OCI-LY3 (cell line): Measurements from ENCODE around the gene PLEKHH2.

ENCODE experiments used
- H2AFZ ChIP-seq: fragments of 200-600, 300-600 bp; shearing (Covaris generic); 2 replicates; pipeline ENCODE4 v1.6.0; 2014; ENCODE audit warnings: antibody characterized with exemption, low read depth, low read length
- H3K27ac ChIP-seq: fragments of 200-600, 300-600 bp; sonication (generic); 2 replicates; pipeline ENCODE4 v1.5.1; 2014; ENCODE audit warnings: mild to moderate bottlenecking, low read length, moderate library complexity, mixed read lengths
- H3K27me3 ChIP-seq: fragments of 200-600, 300-600 bp; sonication (generic); 2 replicates; pipeline ENCODE4 v1.6.1; 2014; ENCODE audit warnings: low read depth, low read length, mixed read lengths
- H3K36me3 ChIP-seq: fragments of 200-600, 300-600 bp; sonication (generic); replicated peaks from 2 replicates; pipeline ENCODE3; 2014; ENCODE audit warnings: low read depth, low read length, mixed read lengths
- H3K4me1 ChIP-seq: fragments of 300-600, 200-600 bp; sonication (generic); 2 replicates; pipeline ENCODE4 v1.6.1; 2014; ENCODE audit warnings: low read length, mixed read lengths
- H3K4me2 ChIP-seq: fragments of 200-600, 300-600 bp; sonication (generic); 2 replicates; pipeline ENCODE4 v1.6.1; 2014; ENCODE audit warnings: low read length, mixed read lengths
- H3K4me3 ChIP-seq: fragments of 300-600, 200-600 bp; sonication (generic); 2 replicates; pipeline ENCODE4 v1.5.1; 2014; ENCODE audit warnings: antibody characterized with exemption, mild to moderate bottlenecking, low read length, moderate library complexity
- H3K79me2 ChIP-seq: fragments of 300-600, 200-600 bp; shearing (Covaris generic); 2 replicates; pipeline ENCODE4 v1.6.1; 2014; ENCODE audit warnings: mild to moderate bottlenecking, low read length, mixed read lengths
- H3K9ac ChIP-seq: fragments of 300-600, 200-600 bp; shearing (Covaris generic); 2 replicates; pipeline ENCODE4 v1.6.0; 2014; ENCODE audit warnings: mild to moderate bottlenecking, low read length, moderate library complexity
- H3K9me3 ChIP-seq: fragments of 200-600, 300-600 bp; shearing (Covaris generic); 2 replicates; pipeline ENCODE4 v1.6.1; 2014; ENCODE audit warnings: low read length, mixed read lengths; ENCODE audit not compliant: insufficient read depth
- H4K20me1 ChIP-seq: fragments of 200-600, 300-600 bp; sonication (generic); 2 replicates; pipeline ENCODE4 v1.6.1; 2016; ENCODE audit warnings: low read length, mixed read lengths; ENCODE audit not compliant: insufficient read depth
- EZH2phosphoT487 ChIP-seq: fragments of 200-600 bp; shearing (Covaris generic); IDR thresholded peaks from 2 replicates; pipeline ENCODE4 v1.6.1; 2018; ENCODE audit warnings: antibody characterized with exemption, mixed run types, low read depth
- TF ChIP-seq, protein P1 (sequence below): fragments of 200-600, 300-600 bp; sonication (generic); IDR thresholded peaks from 2 replicates; pipeline ENCODE4 v1.5.1; 2014; ENCODE audit warnings: antibody characterized with exemption, low read length, low read depth

The PLEKHH2 gene

GRCh38 chr2:43710866-43711265 lies 73.8 kb downstream of the PLEKHH2 start:
- Histone ChIP-seq H3K4me3 (no peak overlapping the region), H3K27me3 (peaks cover 12% of the 10 kb centered on the region; the same call in 1 of the 2 replicates), H3K9ac (no peak overlapping the region), H2AFZ (no peak overlapping the region), H3K4me2 (no peak overlapping the region), H3K27ac (no peak overlapping the region), H3K4me1 (no peaks in the 10 kb centered on the region), H3K36me3 (no peaks in the 10 kb centered on the region), H4K20me1 (no peaks in the 10 kb centered on the region), H3K9me3 (no peaks in the 10 kb centered on the region), H3K79me2 (no peaks in the 10 kb centered on the region)
- TF ChIP-seq, protein P1, sequence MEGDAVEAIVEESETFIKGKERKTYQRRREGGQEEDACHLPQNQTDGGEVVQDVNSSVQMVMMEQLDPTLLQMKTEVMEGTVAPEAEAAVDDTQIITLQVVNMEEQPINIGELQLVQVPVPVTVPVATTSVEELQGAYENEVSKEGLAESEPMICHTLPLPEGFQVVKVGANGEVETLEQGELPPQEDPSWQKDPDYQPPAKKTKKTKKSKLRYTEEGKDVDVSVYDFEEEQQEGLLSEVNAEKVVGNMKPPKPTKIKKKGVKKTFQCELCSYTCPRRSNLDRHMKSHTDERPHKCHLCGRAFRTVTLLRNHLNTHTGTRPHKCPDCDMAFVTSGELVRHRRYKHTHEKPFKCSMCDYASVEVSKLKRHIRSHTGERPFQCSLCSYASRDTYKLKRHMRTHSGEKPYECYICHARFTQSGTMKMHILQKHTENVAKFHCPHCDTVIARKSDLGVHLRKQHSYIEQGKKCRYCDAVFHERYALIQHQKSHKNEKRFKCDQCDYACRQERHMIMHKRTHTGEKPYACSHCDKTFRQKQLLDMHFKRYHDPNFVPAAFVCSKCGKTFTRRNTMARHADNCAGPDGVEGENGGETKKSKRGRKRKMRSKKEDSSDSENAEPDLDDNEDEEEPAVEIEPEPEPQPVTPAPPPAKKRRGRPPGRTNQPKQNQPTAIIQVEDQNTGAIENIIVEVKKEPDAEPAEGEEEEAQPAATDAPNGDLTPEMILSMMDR: no peak
- TF ChIP-seq EZH2phosphoT487: no peak

DNA sequence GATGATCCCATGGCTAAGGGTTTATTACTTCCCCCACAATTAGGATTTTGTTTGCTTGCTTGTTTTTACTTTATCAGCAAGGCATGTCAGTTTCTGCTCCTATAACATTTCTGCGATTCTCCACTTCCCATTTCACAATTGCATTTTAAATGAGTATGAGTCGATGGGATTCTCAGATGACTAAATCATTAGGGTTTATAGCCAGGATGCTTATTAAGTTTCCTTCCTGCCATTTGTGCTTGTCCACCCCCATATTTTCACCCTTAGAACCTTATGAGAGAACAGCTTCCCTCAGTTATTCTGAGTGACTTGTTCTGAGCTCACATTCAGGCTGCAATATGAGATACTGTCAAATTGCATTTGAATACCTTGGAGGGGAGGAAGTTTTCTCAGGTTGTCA lies 77.1 kb downstream of the PLEKHH2 start:
- H3K4me3 ChIP-seq: no peak overlapping the region
- no peak overlapping the region for H3K9ac ChIP-seq
- no peaks in the 10 kb centered on the region for H3K9me3 ChIP-seq
- H3K27me3 ChIP-seq: peaks cover 4% of the 10 kb centered on the region; the same call in 1 of the 2 replicates
- no peak overlapping the region for H3K27ac ChIP-seq
- H3K79me2 ChIP-seq: no peaks in the 10 kb centered on the region
- H3K36me3 ChIP-seq: no peaks in the 10 kb centered on the region
- no peak overlapping the region for H2AFZ ChIP-seq
- TF ChIP-seq EZH2phosphoT487: no peak
- TF ChIP-seq, protein P1: no peak
- peaks cover 4% of the 10 kb centered on the region; the same call in 1 of the 2 replicates for H3K4me1 ChIP-seq
- no peak overlapping the region for H3K4me2 ChIP-seq
- H4K20me1 ChIP-seq: no peaks in the 10 kb centered on the region

DNA sequence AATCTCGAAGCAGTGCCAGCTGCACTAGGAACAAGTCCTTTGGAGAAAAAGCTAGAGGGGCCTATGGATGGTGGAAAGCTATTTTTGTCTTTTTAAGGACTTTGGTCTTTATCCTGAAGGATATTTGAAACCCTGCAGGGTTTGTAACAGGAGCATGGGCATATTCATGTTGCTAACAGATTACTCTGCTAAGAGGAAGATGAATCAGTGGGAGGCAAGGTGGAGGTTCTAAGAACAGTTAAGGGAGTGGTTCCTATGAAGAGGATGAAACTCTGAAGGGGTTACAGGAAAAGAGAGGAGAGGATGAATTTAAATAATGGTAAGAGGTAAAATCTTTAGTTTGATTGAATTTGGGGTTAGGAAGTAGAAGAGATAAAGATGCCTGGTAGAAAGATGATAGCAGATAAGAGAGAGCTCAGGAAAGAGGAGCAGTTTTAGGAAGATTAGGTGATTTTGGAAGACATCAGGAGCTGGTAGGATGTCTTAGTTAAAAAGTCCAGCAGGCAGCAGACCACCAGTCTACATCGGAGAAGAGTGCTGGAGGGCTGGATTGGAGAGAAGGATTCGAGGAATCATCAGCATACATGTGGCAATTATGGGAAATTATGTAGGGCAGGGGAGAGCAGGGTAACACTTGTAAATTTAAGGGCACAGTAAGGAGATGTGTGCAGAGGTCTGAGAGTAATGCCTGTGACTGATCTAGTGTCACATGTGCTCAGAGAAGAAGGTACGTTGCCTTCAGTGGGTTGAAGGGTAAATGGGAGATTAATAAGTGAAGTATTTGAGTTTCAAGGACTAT lies 78.4 kb downstream of the PLEKHH2 start:
- Histone ChIP-seq H3K4me2 (no peak overlapping the region), H3K9me3 (no peaks in the 10 kb centered on the region), H4K20me1 (no peaks in the 10 kb centered on the region), H3K9ac (no peak overlapping the region), H3K27me3 (peaks cover 4% of the 10 kb centered on the region; the same call in 1 of the 2 replicates), H3K27ac (no peak overlapping the region), H3K4me1 (peaks cover 4% of the 10 kb centered on the region; the same call in 1 of the 2 replicates), H3K4me3 (no peak overlapping the region), H3K79me2 (no peaks in the 10 kb centered on the region), H2AFZ (no peak overlapping the region), H3K36me3 (no peaks in the 10 kb centered on the region)
- TF ChIP-seq, protein P1: no peak
- TF ChIP-seq EZH2phosphoT487: no peak

DNA sequence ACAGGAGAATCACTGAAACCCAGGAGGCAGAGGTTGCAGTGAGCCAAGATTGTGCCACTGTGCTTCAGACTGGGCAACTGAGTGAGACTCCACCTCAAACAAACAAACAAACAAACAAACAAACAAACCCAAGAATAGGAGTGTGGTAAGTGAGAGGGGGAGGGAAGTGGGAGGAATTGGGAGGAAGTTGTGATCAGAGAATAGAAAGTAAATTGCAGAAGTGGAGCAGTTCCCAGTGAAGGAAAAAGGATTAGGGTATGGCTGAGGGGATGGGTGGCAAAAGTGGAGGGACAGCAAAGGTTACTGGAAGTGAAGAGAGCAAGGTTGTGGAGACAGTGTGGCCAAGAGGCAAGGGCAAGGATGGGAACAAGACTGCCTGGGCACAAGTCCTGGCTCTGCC lies 80.3 kb downstream of the PLEKHH2 start:
- TF ChIP-seq, protein P1: no peak
- no peak for TF ChIP-seq EZH2phosphoT487
- Histone ChIP-seq H3K36me3 (no peaks in the 10 kb centered on the region), H3K4me2 (no peak overlapping the region), H3K9me3 (no peaks in the 10 kb centered on the region), H3K9ac (no peak overlapping the region), H2AFZ (no peak overlapping the region), H3K4me1 (peaks cover 4% of the 10 kb centered on the region; the same call in 1 of the 2 replicates), H3K79me2 (no peaks in the 10 kb centered on the region), H3K27me3 (no peaks in the 10 kb centered on the region; the same call in 1 of the 2 replicates), H3K4me3 (no peak overlapping the region), H4K20me1 (no peaks in the 10 kb centered on the region), H3K27ac (no peak overlapping the region)
